ENCODE results near the gene DYDC2. TPM values are rescaled to one million over a fixed set of nuclear protein-coding genes. Genes with fewer than 3 reads are reported as not detected.

The DYDC2 gene
- not detected in 2 replicates for total RNA-seq

DNA sequence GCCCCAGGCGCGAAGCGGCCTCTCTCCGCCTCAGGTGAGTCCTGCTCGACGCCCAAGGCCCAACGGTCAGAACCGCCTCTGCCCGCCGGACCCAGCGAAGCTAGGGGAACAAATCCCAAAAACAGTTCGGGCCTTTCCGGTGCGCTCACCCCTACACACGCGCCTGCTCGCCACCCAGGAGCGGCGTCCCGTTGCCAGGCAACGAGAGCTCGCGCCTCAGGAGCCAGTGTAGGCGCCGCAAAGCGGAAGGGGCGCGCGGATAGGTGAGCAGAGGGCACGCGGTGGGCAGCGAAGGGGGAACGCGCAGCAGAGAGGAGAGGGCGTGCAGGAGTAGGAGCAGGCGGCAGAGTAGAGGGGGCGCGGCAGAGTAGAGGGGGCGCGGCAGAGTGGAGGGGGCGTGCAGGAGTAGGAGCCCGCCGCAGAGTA lies at the start of gene DYDC2, which contains the start of gene DYDC1:
DYDC2 (plus strand) TSS at position 219 of the 426 bp plus-strand sequence. CDS start 5,663 bp downstream, outside the sequence.
DYDC1 (minus strand) TSS at position 193 of the 426 bp plus-strand sequence. CDS start 4,154 bp downstream, outside the sequence.

DNA sequence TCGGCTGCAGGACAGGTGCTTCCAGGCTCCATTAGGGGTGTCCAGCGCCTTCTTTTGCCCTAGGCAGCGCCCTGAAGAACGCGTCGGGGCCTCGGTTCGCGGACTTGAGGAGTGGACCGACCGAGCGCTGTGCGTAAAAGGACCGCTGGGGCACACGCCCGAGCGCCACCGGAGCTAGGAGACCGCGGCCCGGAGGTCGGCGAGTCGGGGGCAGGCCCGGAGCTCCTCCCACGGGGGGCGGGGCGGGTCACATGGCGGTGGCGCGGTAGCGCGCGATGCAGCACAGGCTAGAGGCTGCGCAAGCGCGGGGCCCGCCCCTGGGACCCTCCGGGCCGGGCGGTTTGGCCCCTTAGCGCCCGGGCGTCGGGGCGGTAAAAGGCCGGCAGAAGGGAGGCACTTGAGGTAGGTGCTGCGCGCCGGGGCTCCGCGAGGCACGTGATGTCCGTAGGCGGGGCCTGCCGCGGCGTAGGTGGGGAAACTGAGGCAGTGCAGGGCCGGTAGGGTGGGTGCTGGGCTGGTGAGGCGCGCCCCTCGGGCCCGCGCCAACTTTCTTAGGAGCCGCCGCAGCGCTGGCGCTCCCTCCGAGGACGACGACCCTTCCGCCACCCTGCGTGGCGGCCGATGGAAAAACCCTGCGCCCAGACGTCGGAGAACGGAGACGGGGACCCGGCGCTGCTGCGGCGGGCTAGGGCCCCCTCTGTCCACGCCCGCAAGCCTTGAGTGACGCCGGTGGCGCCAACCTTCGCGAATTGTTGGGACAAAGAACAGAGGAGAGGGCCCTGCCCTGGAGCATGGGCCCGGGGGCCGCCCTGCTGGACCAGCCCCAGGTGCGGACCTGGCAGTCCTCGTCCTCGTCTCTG lies 51.9 kb downstream of the DYDC2 start, which contains the start of gene PRXL2A:
PRXL2A (plus strand) TSS at position 310 of the 860 bp plus-strand sequence. CDS start 11,917 bp downstream, outside the sequence.

Other genes with a start within 250 kb of the DYDC2 start
- gene PLAC9, start 224.1 kb upstream of the DYDC2 start, total RNA-seq = 116 and 174 TPM in 2 replicates
- gene ANXA11, start 151.2 kb upstream of the DYDC2 start, total RNA-seq = 139 and 147 TPM in 2 replicates
- gene MAT1A, start 67.1 kb upstream of the DYDC2 start, total RNA-seq = not detected in 2 replicates
- gene DYDC1, start within 50 bp of the DYDC2 start, total RNA-seq = not detected in 2 replicates
- 13.2 and 15.0 TPM in 2 replicates for gene PRXL2A, start 51.8 kb downstream of the DYDC2 start, total RNA-seq
- 34.4 and 54.2 TPM in 2 replicates for gene TSPAN14, start 97.5 kb downstream of the DYDC2 start, total RNA-seq
- gene SH2D4B, start 181.1 kb downstream of the DYDC2 start, total RNA-seq = not detected in 2 replicates

Measured in cardiac ventricle fibroblast (primary cell).